RWPE2 (cell line): ENCODE data around the gene HSD3B1.

Source experiments
- ATAC-seq: fragments of 200-7000 bp; cut with Tn5 transposase; 3 replicates; pipeline ENCODE4 v1.9.1; 2021; ENCODE audit warnings: low read depth
- DNase-seq: peaks from one replicate; pipeline ENCODE4 v3.0.0-alpha.2; 2020; ENCODE audit warnings: low spot score
- H3K27ac ChIP-seq: fragments of 450-650 bp; 2 replicates; pipeline ENCODE4 v1.5.1; 2017; ENCODE audit warnings: mild to moderate bottlenecking; ENCODE audit not compliant: poor library complexity, severe bottlenecking
- H3K27me3 ChIP-seq: fragments of 250-450 bp; sonication (Bioruptor Pico); 2 replicates; pipeline ENCODE4 v1.5.1; 2021; ENCODE audit warnings: mild to moderate bottlenecking, moderate library complexity; ENCODE audit not compliant: insufficient read depth, poor library complexity, severe bottlenecking
- H3K36me3 ChIP-seq: fragments of 250-450 bp; sonication (Bioruptor Pico); 2 replicates; pipeline ENCODE4 v1.5.1; 2020; ENCODE audit warnings: low read depth, mild to moderate bottlenecking, moderate library complexity
- H3K4me1 ChIP-seq: fragments of 250-450 bp; sonication (Bioruptor Pico); 2 replicates; pipeline ENCODE4 v1.5.1; 2021; ENCODE audit warnings: mild to moderate bottlenecking, moderate library complexity; ENCODE audit not compliant: insufficient read depth, poor library complexity, severe bottlenecking
- H3K4me3 ChIP-seq: fragments of 250-450 bp; sonication (Bioruptor Pico); 2 replicates; pipeline ENCODE4 v1.5.1; 2021; ENCODE audit warnings: mild to moderate bottlenecking, moderate library complexity; ENCODE audit not compliant: severe bottlenecking
- H3K9me3 ChIP-seq: fragments of 250-450 bp; sonication (Bioruptor Pico); 2 replicates; pipeline ENCODE4 v1.5.1; 2021; ENCODE audit warnings: mild to moderate bottlenecking, moderate library complexity; ENCODE audit not compliant: severe bottlenecking
- TF ChIP-seq, protein P1 (sequence below): fragments of 450-650 bp; IDR thresholded peaks from one replicate; pipeline ENCODE4 v1.5.1; 2017; ENCODE audit warnings: mild to moderate bottlenecking, moderate library complexity; ENCODE audit not compliant: poor library complexity, severe bottlenecking

Gene HSD3B1

DNA sequence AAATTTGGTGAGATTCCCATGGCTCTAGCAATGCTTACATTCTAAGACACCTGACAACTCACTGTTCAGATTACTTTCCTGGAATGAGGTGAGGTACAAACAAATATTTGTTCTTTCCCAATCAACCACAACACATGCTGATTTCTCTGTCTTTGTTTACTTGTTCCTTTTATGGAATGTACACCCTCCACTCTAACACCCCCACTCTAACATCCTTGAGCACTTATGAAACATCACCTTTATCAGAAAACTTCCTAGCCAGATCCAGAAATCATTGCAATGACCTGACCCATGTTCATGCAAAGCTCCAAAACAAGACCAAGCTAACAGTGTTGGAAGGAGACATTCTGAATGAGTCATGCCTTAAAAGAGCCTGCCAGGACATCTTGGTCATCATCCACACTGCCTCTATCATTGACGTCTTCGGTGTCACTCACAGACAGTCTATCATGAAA, 35.5 kb downstream of the HSD3B1 start:
- H3K36me3 ChIP-seq: no peaks in the 10 kb centered on the region
- no peaks in the 10 kb centered on the region for H3K4me1 ChIP-seq
- H3K9me3 ChIP-seq: no peaks in the 10 kb centered on the region
- peak; percentile 55 for ATAC-seq
- H3K27ac ChIP-seq: no peak overlapping the region
- TF ChIP-seq, protein P1, sequence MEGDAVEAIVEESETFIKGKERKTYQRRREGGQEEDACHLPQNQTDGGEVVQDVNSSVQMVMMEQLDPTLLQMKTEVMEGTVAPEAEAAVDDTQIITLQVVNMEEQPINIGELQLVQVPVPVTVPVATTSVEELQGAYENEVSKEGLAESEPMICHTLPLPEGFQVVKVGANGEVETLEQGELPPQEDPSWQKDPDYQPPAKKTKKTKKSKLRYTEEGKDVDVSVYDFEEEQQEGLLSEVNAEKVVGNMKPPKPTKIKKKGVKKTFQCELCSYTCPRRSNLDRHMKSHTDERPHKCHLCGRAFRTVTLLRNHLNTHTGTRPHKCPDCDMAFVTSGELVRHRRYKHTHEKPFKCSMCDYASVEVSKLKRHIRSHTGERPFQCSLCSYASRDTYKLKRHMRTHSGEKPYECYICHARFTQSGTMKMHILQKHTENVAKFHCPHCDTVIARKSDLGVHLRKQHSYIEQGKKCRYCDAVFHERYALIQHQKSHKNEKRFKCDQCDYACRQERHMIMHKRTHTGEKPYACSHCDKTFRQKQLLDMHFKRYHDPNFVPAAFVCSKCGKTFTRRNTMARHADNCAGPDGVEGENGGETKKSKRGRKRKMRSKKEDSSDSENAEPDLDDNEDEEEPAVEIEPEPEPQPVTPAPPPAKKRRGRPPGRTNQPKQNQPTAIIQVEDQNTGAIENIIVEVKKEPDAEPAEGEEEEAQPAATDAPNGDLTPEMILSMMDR: no peak
- DNase-seq: no peak
- H3K4me3 ChIP-seq: no peak overlapping the region
- H3K27me3 ChIP-seq: no peaks in the 10 kb centered on the region

DNA sequence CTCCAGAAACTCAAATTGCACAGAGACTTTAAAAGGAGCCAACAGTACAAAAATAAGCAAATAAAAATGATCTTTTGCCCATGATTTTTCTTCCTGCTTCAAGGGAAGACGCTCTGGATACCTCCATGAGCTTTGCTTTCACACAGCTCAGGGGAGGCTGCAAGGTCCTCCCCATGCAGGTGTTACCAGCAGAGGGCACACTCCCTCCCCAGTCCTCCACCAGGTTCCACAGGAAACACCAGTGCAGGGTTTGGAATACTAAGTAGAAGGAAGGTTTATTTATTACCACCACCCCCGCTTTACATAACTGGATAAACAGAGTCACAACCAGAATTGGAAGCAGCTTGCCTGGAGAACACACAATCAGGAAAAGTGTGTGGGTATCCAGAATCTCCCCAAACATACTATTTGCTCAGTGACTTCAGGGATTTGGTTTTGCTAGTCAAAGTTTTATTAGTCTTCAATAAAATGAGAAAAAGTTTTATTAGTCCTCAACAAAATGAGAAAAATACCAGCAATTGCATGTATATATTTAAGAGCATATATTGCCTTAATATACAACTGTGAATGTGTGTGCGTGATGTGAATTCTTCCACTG, 37.3 kb downstream of the HSD3B1 start:
- Histone ChIP-seq H3K27ac (no peak overlapping the region), H3K9me3 (no peaks in the 10 kb centered on the region), H3K4me3 (no peak overlapping the region), H3K4me1 (no peaks in the 10 kb centered on the region), H3K27me3 (no peaks in the 10 kb centered on the region), H3K36me3 (no peaks in the 10 kb centered on the region)
- TF ChIP-seq, protein P1: no peak
- DNase-seq (no peak), ATAC-seq (no peak)

DNA sequence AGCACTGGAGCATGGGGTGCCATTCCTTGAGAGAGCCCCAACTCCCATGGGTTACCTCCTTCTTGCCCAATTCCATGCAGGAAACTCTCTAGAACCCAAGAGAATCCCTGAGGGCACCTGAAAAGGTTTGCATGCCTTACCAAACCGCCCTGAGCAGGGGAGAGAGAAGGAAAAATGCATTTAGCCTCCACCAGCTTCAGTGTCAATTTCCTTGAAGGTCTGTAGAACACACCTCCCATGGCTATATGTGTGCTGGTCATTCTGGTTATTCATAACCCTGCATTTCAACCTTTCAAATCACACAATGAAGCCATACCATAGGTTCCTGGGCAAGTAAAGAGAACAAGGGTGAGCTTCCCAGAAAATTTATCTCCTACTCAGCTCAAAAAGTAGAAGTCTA, 39.6 kb downstream of the HSD3B1 start:
- Histone ChIP-seq H3K27me3 (no peaks in the 10 kb centered on the region), H3K4me3 (no peak overlapping the region), H3K4me1 (no peaks in the 10 kb centered on the region), H3K9me3 (no peaks in the 10 kb centered on the region), H3K36me3 (no peaks in the 10 kb centered on the region), H3K27ac (no peak overlapping the region)
- ATAC-seq (no peak), DNase-seq (no peak)
- TF ChIP-seq, protein P1: no peak

DNA sequence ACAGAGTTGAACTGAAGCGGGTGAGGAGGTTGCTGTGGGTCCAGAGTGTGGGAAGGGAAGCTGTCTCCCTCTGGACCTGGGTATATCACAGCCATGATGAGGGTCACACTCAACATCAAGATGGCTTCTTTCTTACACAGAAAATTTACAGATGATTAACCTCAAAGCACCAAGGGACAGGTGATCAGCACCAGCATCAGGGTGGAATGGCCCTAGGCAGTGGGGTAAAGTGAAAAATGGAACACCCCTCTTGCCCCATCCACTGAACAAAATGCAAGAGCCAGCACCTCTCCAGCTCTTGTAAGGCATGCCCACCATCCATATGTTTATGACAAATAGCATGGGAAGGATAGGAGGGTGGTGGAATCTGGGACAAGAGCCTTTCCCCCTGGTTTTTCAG, 40.3 kb downstream of the HSD3B1 start:
- no peaks in the 10 kb centered on the region for H3K36me3 ChIP-seq
- no peak overlapping the region for H3K27ac ChIP-seq
- TF ChIP-seq, protein P1: no peak
- no peak overlapping the region for H3K4me3 ChIP-seq
- H3K9me3 ChIP-seq: no peaks in the 10 kb centered on the region
- H3K4me1 ChIP-seq: no peaks in the 10 kb centered on the region
- H3K27me3 ChIP-seq: no peaks in the 10 kb centered on the region
- DNase-seq (no peak), ATAC-seq (no peak)

DNA sequence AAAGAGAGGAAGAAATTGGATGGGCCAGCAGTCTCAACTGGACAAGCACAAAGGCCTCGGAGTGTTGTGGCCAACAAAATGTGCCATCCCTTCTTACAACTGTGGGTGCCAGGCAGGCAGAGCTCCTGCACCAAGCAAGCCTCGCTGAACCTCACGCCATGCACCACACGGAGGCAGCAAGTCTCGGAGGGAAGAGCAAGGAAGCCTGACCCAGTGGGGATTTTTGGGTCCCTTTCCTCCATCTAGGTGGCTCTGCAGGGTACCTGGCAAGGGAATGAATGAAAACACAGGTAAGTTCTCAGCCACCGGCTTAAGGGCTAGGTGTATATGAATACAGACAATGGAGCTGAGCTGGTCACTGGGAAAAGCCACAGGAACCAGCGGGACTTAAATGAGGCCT, 40.8 kb downstream of the HSD3B1 start:
- TF ChIP-seq, protein P1: no peak
- Histone ChIP-seq H3K9me3 (no peaks in the 10 kb centered on the region), H3K27me3 (no peaks in the 10 kb centered on the region), H3K4me3 (no peak overlapping the region), H3K4me1 (no peaks in the 10 kb centered on the region), H3K27ac (no peak overlapping the region), H3K36me3 (no peaks in the 10 kb centered on the region)
- DNase-seq: no peak
- no peak for ATAC-seq
